K562 (cell line): ENCODE results near the gene CXCL6. TPM values are rescaled to one million over a fixed set of nuclear protein-coding genes. Genes with fewer than 3 reads are reported as not detected.

Experiments
- ATAC-seq: fragments of 200-7000 bp; cut with Tn5 transposase; 3 replicates; pipeline ENCODE4 v1.9.1; 2020; ENCODE audit warnings: moderate library complexity
- BruUV-seq: library from RNA; stranded (reverse); fragments of 400-500 nt; replicated peaks from 2 replicates; lab custom pipeline; 2021; lab: Mats Ljungman, UMichigan
- CTCF ChIA-PET: fragments of 300-600 bp; formaldehyde crosslinking; extraction: SDS; loops from one replicate; lab custom pipeline; 2021; ENCODE audit warnings: low intra/inter-chr PET ratio; lab: Yijun Ruan, JAX
- POLR2A ChIA-PET: fragments of 300-600, 350-650 bp; sonication (Branson Sonifier 250); formaldehyde crosslinking; extraction: SDS; loops from one replicate; lab custom pipeline; 2021; ENCODE audit warnings: antibody characterized with exemption, inconsistent platforms; lab: Yijun Ruan, JAX
- DNase-seq, 4 experiments: peaks; one replicate each; pipeline versions ENCODE4 v3.0.0 to v3.0.0-alpha.2; 2011 to 2018; ENCODE audit warnings: low spot score in 3 of 4, mixed read lengths in 3 of 4; ENCODE audit errors: extremely low read depth in 1 of 4
- FAIRE-seq: peaks from 2 replicates; lab custom pipeline; 2011; peaks lifted over from hg19 to GRCh38; lab: Jason Lieb, UNC
- H2AFZ ChIP-seq: 2 replicates; pipeline ENCODE4 v1.6.0; 2011; ENCODE audit warnings: low read depth, low read length, control low read depth, inconsistent platforms
- H3K27ac ChIP-seq: fragments of 200-600 bp; 3 replicates; pipeline ENCODE4 v1.8.0; 2011; ENCODE audit warnings: low read depth, mild to moderate bottlenecking, control low read depth, inconsistent platforms, low read length, moderate library complexity, mixed read lengths; ENCODE audit errors: extremely low read depth
- H3K27me3 ChIP-seq, 2 experiments: fragments of 300-600 bp in 1 of 2; 2 replicates in 1 of 2; 3 replicates in 1 of 2; pipeline versions ENCODE4 v1.6.0 to v1.8.0; 2011; ENCODE audit warnings: inconsistent platforms in 2 of 2, low read length in 2 of 2, mild to moderate bottlenecking in 1 of 2, mixed read lengths in 1 of 2, moderate library complexity in 1 of 2; ENCODE audit not compliant: control insufficient read depth in 2 of 2, insufficient read depth in 2 of 2
- H3K36me3 ChIP-seq: fragments of 300-600 bp; 3 replicates; pipeline ENCODE4 v1.8.0; 2011; ENCODE audit warnings: mild to moderate bottlenecking, low read length, inconsistent platforms; ENCODE audit not compliant: control insufficient read depth, insufficient read depth
- H3K4me1 ChIP-seq, 2 experiments: fragments of 200-600 bp in 1 of 2; replicated peaks in 1 of 2; 2 replicates in 1 of 2; 3 replicates in 1 of 2; pipeline versions ENCODE4 v1.5.1 to v1.8.0; 2011; ENCODE audit warnings: inconsistent platforms in 2 of 2, low read length in 2 of 2, mild to moderate bottlenecking in 1 of 2, mixed read lengths in 1 of 2, moderate library complexity in 1 of 2; ENCODE audit not compliant: control insufficient read depth in 2 of 2, insufficient read depth in 2 of 2
- H3K4me2 ChIP-seq: 2 replicates; pipeline ENCODE4 v1.6.1; 2011; ENCODE audit warnings: low read length, control low read depth, inconsistent platforms, mixed read lengths; ENCODE audit not compliant: insufficient read depth
- H3K4me3 ChIP-seq: fragments of 200-600 bp; sonication (generic), shearing (Covaris generic); 2 replicates; pipeline ENCODE4 v1.5.1; 2016; ENCODE audit warnings: control low read depth, inconsistent platforms
- H3K79me2 ChIP-seq: fragments of 200-600 bp; 3 replicates; pipeline ENCODE4 v1.8.0; 2011; ENCODE audit warnings: low read length, inconsistent platforms; ENCODE audit not compliant: control insufficient read depth, insufficient read depth
- H3K9ac ChIP-seq, 2 experiments: 2 replicates each; pipeline versions ENCODE4 v1.6.0 to v1.6.1; 2011; ENCODE audit warnings: low read depth in 2 of 2, low read length in 2 of 2, control low read depth in 1 of 2, inconsistent platforms in 1 of 2, mild to moderate bottlenecking in 1 of 2, mixed read lengths in 1 of 2; ENCODE audit not compliant: insufficient read depth in 1 of 2
- H3K9me1 ChIP-seq: one replicate; pipeline ENCODE4 v1.6.0; 2011; ENCODE audit warnings: inconsistent platforms, mild to moderate bottlenecking, low read length, moderate library complexity; ENCODE audit not compliant: control insufficient read depth, insufficient read depth
- H3K9me3 ChIP-seq: replicated peaks from 2 replicates; pipeline ENCODE4 v1.5.1; 2011; ENCODE audit warnings: low read depth, low read length, inconsistent platforms; ENCODE audit not compliant: control insufficient read depth, insufficient read depth
- H4K20me1 ChIP-seq: replicated peaks from 2 replicates; pipeline ENCODE4 v1.6.1; 2011; ENCODE audit warnings: low read length, inconsistent platforms, mixed read lengths; ENCODE audit not compliant: control insufficient read depth, insufficient read depth
- BMI1 ChIP-seq: fragments of 150-350 bp; IDR thresholded peaks from 2 replicates; pipeline ENCODE4 v1.6.1; 2014; ENCODE audit warnings: low read length
- CREM ChIP-seq: IDR thresholded peaks from 2 replicates; pipeline ENCODE4 v1.6.1; 2014; ENCODE audit warnings: antibody characterized with exemption, low read depth
- CTCF ChIP-seq, 3 experiments: IDR thresholded peaks in 2 of 3; conservative IDR thresholded peaks in 1 of 3; 2 replicates each; pipeline ENCODE4 v1.5.1; 2011 to 2012; ENCODE audit warnings: low read length in 3 of 3, mild to moderate bottlenecking in 3 of 3, control low read depth in 2 of 3, improper control_type of control experiment in 1 of 3, inconsistent platforms in 1 of 3, low read depth in 1 of 3, mixed read lengths in 1 of 3, moderate library complexity in 1 of 3; ENCODE audit not compliant: insufficient read depth in 2 of 3
- JUND ChIP-seq, 2 experiments: IDR thresholded peaks; 2 replicates in 1 of 2; 3 replicates in 1 of 2; pipeline ENCODE4 v1.6.1; 2011; ENCODE audit warnings: borderline replicate concordance in 2 of 2, low read depth in 2 of 2, low read length in 2 of 2, improper control_type of control experiment in 1 of 2, missing biosample characterization in 1 of 2, missing genetic modification characterization in 1 of 2, missing genetic modification reagents in 1 of 2
- KLF6 ChIP-seq: fragments of 250-450 bp; sonication (Bioruptor Pico); IDR thresholded peaks from 2 replicates; pipeline ENCODE4 v1.4.0; 2020; ENCODE audit warnings: mild to moderate bottlenecking, moderate library complexity, borderline replicate concordance
- LCOR ChIP-seq: sonication (generic); formaldehyde crosslinking; IDR thresholded peaks from 2 replicates; pipeline ENCODE4 v1.8.0; 2022; ENCODE audit warnings: mild to moderate bottlenecking, missing genetic modification reagents
- NCOA4 ChIP-seq: fragments of 450-650 bp; IDR thresholded peaks from 2 replicates; pipeline ENCODE4 v1.6.1; 2018; ENCODE audit warnings: mild to moderate bottlenecking; ENCODE audit not compliant: partially characterized antibody
- NFIC ChIP-seq: fragments of 450-650 bp; IDR thresholded peaks from 2 replicates; pipeline ENCODE4 v1.6.1; 2017; ENCODE audit warnings: mild to moderate bottlenecking, inconsistent platforms
- RAD21 ChIP-seq, 2 experiments: fragments of 250-450 bp in 1 of 2; fragments of 450-650 bp in 1 of 2; sonication (Bioruptor Pico) in 1 of 2; formaldehyde crosslinking in 1 of 2; IDR thresholded peaks in 1 of 2; conservative IDR thresholded peaks in 1 of 2; 2 replicates each; pipeline versions ENCODE4 v1.4.0 to v1.8.0; 2020 to 2022; ENCODE audit warnings: mild to moderate bottlenecking in 2 of 2, moderate library complexity in 1 of 2
- SMC3 ChIP-seq: conservative IDR thresholded peaks from 2 replicates; pipeline ENCODE4 v1.6.1; 2011; ENCODE audit warnings: low read depth, low read length, improper control_type of control experiment; ENCODE audit not compliant: insufficient read depth
- WGBS: fragments of 100-300 bp; shearing (Covaris generic); methylation state at CpG from one replicate; pipeline ENCODE4 v1.1.6; 2016; ENCODE audit warnings: low coverage, mixed read lengths; ENCODE audit not compliant: insufficient coverage; ENCODE audit errors: missing lambda C conversion rate; 5-methylcytosine and 5-hydroxymethylcytosine counted together
- in situ Hi-C: fragments of 300-500 bp; cut with MboI; formaldehyde crosslinking; loops from 4 replicates; pipeline ENCODE4 v1.15.0; 2018; ENCODE audit warnings: inconsistent platforms, mixed read lengths
- intact Hi-C: fragments of 100-400 bp; cut with micrococcal nuclease; formaldehyde crosslinking; loops from 2 replicates; pipeline ENCODE4 v1.14.2; 2022
- polyA plus RNA-seq, 8 experiments: library from polyadenylated mRNA; depleted of rRNA in 4 of 8; stranded (reverse) in 5 of 8; unstranded in 3 of 8; fragments of >200 nt; fragmentation: Nextera tagmentation in 2 of 8; fragmentation: Illumina TruSeq in 1 of 8; extraction: Ambion mirVana in 2 of 8; extraction: Trizol in 1 of 8; gene quantifications; 2 replicates each; pipeline versions ENCODE4 v1.2.1 to v1.2.3, GENCODE V29; 2011 to 2014; ENCODE audit warnings: inconsistent platforms in 1 of 8, missing spikeins in 1 of 8
- total RNA-seq, 7 experiments: library from RNA; depleted of rRNA in 6 of 7; stranded (reverse); fragments of >200 nt in 6 of 7; fragmentation: Illumina TruSeq in 2 of 7; extraction: Trizol in 2 of 7; gene quantifications; 2 replicates each; pipeline versions ENCODE4 v1.2.1 to v1.2.3, GENCODE V29; 2011 to 2021; ENCODE audit warnings: low replicate concordance in 1 of 7

CXCL6 gene
- total and polyA plus RNA-seq, 9 of the 15 experiments (the other 6 are each of a cell fraction or from before 2014, with no cell fraction given) = not detected

- TF ChIP-seq NFIC (peak; percentile 85), NCOA4 (no peak)
- TF ChIP-seq, all 486 proteins: peak for 1
- no peak for ATAC-seq
- H3K4me3 ChIP-seq = no peak overlapping the region
- H3K4me2 ChIP-seq = no peak overlapping the region
- POLR2A ChIA-PET = no interaction called here
- no peak overlapping the region for H3K27ac ChIP-seq
- BruUV-seq = no TSS peak
- 75% methylated on average over 2 of the region's 2 CpGs for WGBS
- no peaks in the 10 kb centered on the region; a peak in 1 of 5 replicates for H3K4me1 ChIP-seq
- FAIRE-seq = no peak
- CTCF ChIA-PET = no interaction called here
- no peaks in the 10 kb centered on the region for H3K27me3 ChIP-seq
- H3K9me3 ChIP-seq = 0 out of 2 replicates have a peak, but pooled peaks cover 4% of the 10 kb centered on the region
- H3K36me3 ChIP-seq = no peaks in the 10 kb centered on the region
- H3K9me1 ChIP-seq = no peaks in the 10 kb centered on the region
- intact Hi-C loops = loop anchor here (10.0 kb wide), 1 partner anchor 227 kb away; no protein-coding TSS in a partner anchor
- no peaks in the 10 kb centered on the region for H4K20me1 ChIP-seq
- H3K79me2 ChIP-seq = no peaks in the 10 kb centered on the region
- H2AFZ ChIP-seq = no peak overlapping the region
- DNase-seq = no peak
- H3K9ac ChIP-seq = no peak overlapping the region
- in situ Hi-C loops = no loop called here
Measured at GRCh38 chr4:73801692-73802091, 34.8 kb upstream of the CXCL6 start.

GRCh38 chr4:73803213-73803612, 33.3 kb upstream of the CXCL6 start:
- Histone ChIP-seq H3K9me1 (no peaks in the 10 kb centered on the region), H3K4me3 (no peak overlapping the region), H4K20me1 (no peaks in the 10 kb centered on the region), H3K4me2 (no peak overlapping the region), H3K27ac (no peak overlapping the region), H3K9ac (no peak overlapping the region), H3K9me3 (0 out of 2 replicates have a peak, but pooled peaks cover 4% of the 10 kb centered on the region), H2AFZ (peak overlapping the region; percentile 36; the same call in 1 of the 2 replicates), H3K27me3 (no peaks in the 10 kb centered on the region), H3K4me1 (no peaks in the 10 kb centered on the region; a peak in 1 of 5 replicates), H3K36me3 (no peaks in the 10 kb centered on the region), H3K79me2 (no peaks in the 10 kb centered on the region)
- ATAC-seq = peak; percentile 75
- 49% methylated on average over 3 of the region's 3 CpGs for WGBS
- intact Hi-C loops (loop anchor here (1.0 to 10.0 kb wide), 2 partner anchors 140 to 228 kb away; no protein-coding TSS in a partner anchor), in situ Hi-C loops (no loop called here)
- CTCF ChIA-PET = no interaction called here
- BruUV-seq = no TSS peak
- FAIRE-seq = peak; percentile 11
- DNase-seq = peak in 1 of 4 experiments; percentile 12
- POLR2A ChIA-PET = interaction anchor here (0.6 to 1.9 kb wide), 2 partner anchors 15 to 219 kb away, joined by 3 to 5 read pairs; no protein-coding TSS in a partner anchor
- TF ChIP-seq LCOR (CRISPR knock-in tag) (no peak), JUND (IDR thresholded peaks at IDR 0.05; ENCODE audit: borderline replicate concordance, low read depth, low read length) (peak; percentile 14; the same call in 1 of the 2 replicates), JUND (tag; IDR thresholded peaks at IDR 0.05; ENCODE audit: borderline replicate concordance, low read depth, low read length) (no peak), SMC3 (0 out of 2 replicates have a peak, but pooled peaks have one; percentile 3), CTCF (IDR thresholded peaks at IDR 0.05 in 2 of 3, conservative IDR thresholded peaks at IDR 0.05 in 1 of 3; ENCODE audit: insufficient read depth in 2 of 3, low read depth in 1 of 3, low read length in 3 of 3) (peak in 2 of 3 experiments; percentile 38 to 40; a peak in 3 of 6 replicates), KLF6 (no peak), BMI1 (no peak), CREM (peak; percentile 31; the same call in 1 of the 2 replicates), RAD21 (CRISPR knock-in tag; conservative IDR thresholded peaks at IDR 0.05 in 1 of 2, IDR thresholded peaks at IDR 0.05 in 1 of 2) (peak in 1 of 2 experiments; percentile 57; a peak in 2 of 4 replicates)
